CD4-positive, alpha-beta memory T cell (primary cell): ENCODE measurements around the gene TINCR. TPM values are rescaled to one million over a fixed set of nuclear protein-coding genes. Genes with fewer than 3 reads are reported as not detected.
A peak's percentile ranks its signal among the peaks of the same experiment; 100 is the strongest.

ENCODE experiments used
- CTCF ChIA-PET: fragments of 350-600 bp; sonication (Branson Sonifier 250); formaldehyde crosslinking; loops from one replicate; lab custom pipeline; 2021; ENCODE audit warnings: inconsistent platforms; ENCODE audit not compliant: partially characterized antibody; lab: Charles Lee
- POLR2A ChIA-PET: fragments of 350-600 bp; sonication (Branson Sonifier 250); formaldehyde crosslinking; loops from one replicate; lab custom pipeline; 2021; ENCODE audit not compliant: partially characterized antibody; lab: Charles Lee
- DNase-seq, 5 donors: peaks; one replicate each; pipeline versions ENCODE4 v3.0.0 to v3.0.0-alpha.2; 2020 to 2022; ENCODE audit warnings: mixed read lengths in 1 of 5
- H3K27ac ChIP-seq: one replicate; pipeline ENCODE4 v1.7.0; 2013; ENCODE audit warnings: low read depth, low read length
- H3K27me3 ChIP-seq: 2 replicates; pipeline ENCODE4 v1.7.0; 2013; ENCODE audit warnings: mild to moderate bottlenecking, low read length, moderate library complexity; ENCODE audit not compliant: insufficient read depth
- H3K36me3 ChIP-seq: 2 replicates; pipeline ENCODE4 v1.7.0; 2013; ENCODE audit warnings: mild to moderate bottlenecking, low read length, moderate library complexity; ENCODE audit not compliant: insufficient read depth
- H3K4me1 ChIP-seq: 2 replicates; pipeline ENCODE4 v1.7.0; 2013; ENCODE audit warnings: mild to moderate bottlenecking, low read length, moderate library complexity; ENCODE audit not compliant: insufficient read depth
- H3K4me3 ChIP-seq, 2 donors: one replicate each; pipeline ENCODE4 v1.7.0; 2013; ENCODE audit warnings: low read length in 2 of 2, mild to moderate bottlenecking in 1 of 2
- H3K9me3 ChIP-seq, 2 donors: one replicate each; pipeline ENCODE4 v1.7.0; 2013; ENCODE audit warnings: low read length in 2 of 2, control low read depth in 1 of 2; ENCODE audit not compliant: control insufficient read depth in 1 of 2
- H3K27ac Mint-ChIP-seq, 7 donors: one replicate each; pipeline ENCODE4 v1.8.0; 2020 to 2021; ENCODE audit warnings: mixed read lengths in 7 of 7, mild to moderate bottlenecking in 6 of 7, inconsistent platforms in 3 of 7, moderate library complexity in 3 of 7
- H3K27me3 Mint-ChIP-seq, 2 donors: one replicate each; pipeline ENCODE4 v1.8.0; 2020 to 2021; ENCODE audit warnings: mixed read lengths in 2 of 2
- H3K36me3 Mint-ChIP-seq, 2 donors: one replicate each; pipeline ENCODE4 v1.8.0; 2020 to 2021; ENCODE audit warnings: mixed read lengths in 2 of 2, inconsistent platforms in 1 of 2, mild to moderate bottlenecking in 1 of 2
- H3K4me1 Mint-ChIP-seq, 4 donors: one replicate each; pipeline ENCODE4 v1.8.0; 2020 to 2021; ENCODE audit warnings: mixed read lengths in 4 of 4, mild to moderate bottlenecking in 1 of 4
- H3K4me3 Mint-ChIP-seq, 8 donors: one replicate each; pipeline ENCODE4 v1.8.0; 2020 to 2021; ENCODE audit warnings: mixed read lengths in 8 of 8, mild to moderate bottlenecking in 7 of 8, moderate library complexity in 6 of 8, inconsistent platforms in 3 of 8
- H3K9me3 Mint-ChIP-seq, 8 donors: one replicate each; pipeline ENCODE4 v1.8.0; 2020 to 2021; ENCODE audit warnings: mixed read lengths in 8 of 8, mild to moderate bottlenecking in 5 of 8, inconsistent platforms in 3 of 8, moderate library complexity in 1 of 8
- intact Hi-C: fragments of 100-400 bp; cut with micrococcal nuclease; formaldehyde crosslinking; loops from one replicate; pipeline ENCODE4 v1.15.1; 2023
- polyA plus RNA-seq, 2 donors: library from polyadenylated mRNA; unstranded; fragments of 300-500 nt; fragmentation: Illumina TruSeq; gene quantifications; one replicate each; pipeline ENCODE4 v1.2.3, GENCODE V29; 2021
- total RNA-seq, 2 experiments: library from RNA; stranded (reverse); gene quantifications; one replicate each; pipeline ENCODE4 v1.2.3, GENCODE V29; 2021

TINCR gene
- total and polyA plus RNA-seq, 4 experiments from 2014 or later, result 0.20 to 1.4 (median 1.4) TPM; not detected in 1

GRCh38 chr19:5608291-5608690 is 40.5 kb upstream of the TINCR start:
- no peaks in the 10 kb centered on the region for H3K9me3 ChIP-seq
- H3K27ac ChIP-seq, result no peak overlapping the region
- no peaks in the 10 kb centered on the region for H3K4me1 ChIP-seq
- no peak for DNase-seq
- no peak overlapping the region for H3K4me3 Mint-ChIP-seq
- no peak overlapping the region for H3K4me3 ChIP-seq
- intact Hi-C loops, result no loop called here
- peak overlapping the region in 3 of 7 donors; percentile 14 to 81 (median 65) for H3K27ac Mint-ChIP-seq
- H3K9me3 Mint-ChIP-seq, result no peaks in the 10 kb centered on the region
- POLR2A ChIA-PET, result no interaction called here
- peaks cover 86% of the 10 kb centered on the region for H3K36me3 ChIP-seq
- H3K27me3 ChIP-seq, result no peaks in the 10 kb centered on the region
- H3K27me3 Mint-ChIP-seq, result no peaks in the 10 kb centered on the region
- H3K36me3 Mint-ChIP-seq, result peaks cover 78 to 82% of the 10 kb centered on the region in 2 donors
- peaks cover 16 to 27% (median 20%) of the 10 kb centered on the region in 4 donors for H3K4me1 Mint-ChIP-seq
- CTCF ChIA-PET, result no interaction called here

GRCh38 chr19:5607318-5608275 is 39.8 kb upstream of the TINCR start:
- CTCF ChIA-PET, result no interaction called here
- H3K27me3 Mint-ChIP-seq, result no peaks in the 10 kb centered on the region
- no peak overlapping the region for H3K27ac ChIP-seq

DNA sequence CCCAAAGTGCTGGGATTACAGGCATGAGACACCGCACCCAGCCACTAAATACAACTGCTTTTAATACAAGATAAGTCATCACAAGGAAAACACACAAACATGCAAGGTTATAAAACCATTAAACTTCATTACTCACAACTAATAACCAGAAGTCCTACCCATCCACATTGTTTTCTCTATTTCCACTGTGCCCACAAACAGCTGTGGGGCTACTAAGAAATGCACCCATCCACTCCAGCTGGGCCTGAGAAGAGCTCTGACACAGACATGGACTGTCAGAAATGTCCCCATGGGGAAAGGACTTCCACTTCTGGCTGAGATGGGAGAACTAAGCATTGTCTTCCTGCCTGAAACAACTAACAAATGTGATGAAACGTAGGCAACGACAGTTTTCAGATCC is 37.6 kb upstream of the TINCR start:
- Mint-ChIP-seq H3K4me3 (no peak overlapping the region), H3K9me3 (no peaks in the 10 kb centered on the region), H3K4me1 (peaks cover 12 to 30% (median 19%) of the 10 kb centered on the region in 4 donors), H3K36me3 (peaks cover 78 to 79% of the 10 kb centered on the region in 2 donors), H3K27ac (peak overlapping the region in 3 of 7 donors; percentile 6 to 53 (median 29)), H3K27me3 (no peaks in the 10 kb centered on the region)
- H3K4me1 ChIP-seq, result no peaks in the 10 kb centered on the region
- intact Hi-C loops, result no loop called here
- no peak overlapping the region for H3K27ac ChIP-seq
- H3K27me3 ChIP-seq, result no peaks in the 10 kb centered on the region
- H3K9me3 ChIP-seq, result no peaks in the 10 kb centered on the region
- CTCF ChIA-PET, result no interaction called here
- POLR2A ChIA-PET, result interaction anchor here (1.2 to 2.1 kb wide), 2 partner anchors 15 to 18 kb away, joined by 5 to 8 read pairs; partner anchors contain the start of genes SAFB and SAFB2
- no peak overlapping the region for H3K4me3 ChIP-seq
- DNase-seq, result no peak
- peaks cover 80% of the 10 kb centered on the region for H3K36me3 ChIP-seq

More at GRCh38 chr19:5607318-5608275, 39.8 kb upstream of the TINCR start:
- Mint-ChIP-seq H3K36me3 (peaks cover 75 to 79% of the 10 kb centered on the region in 2 donors), H3K4me1 (peaks cover 12 to 27% (median 18%) of the 10 kb centered on the region in 4 donors), H3K9me3 (no peaks in the 10 kb centered on the region), H3K27ac (peak overlapping the region in 3 of 7 donors; percentile 10 to 81 (median 42)), H3K4me3 (no peak overlapping the region)
- no peak for DNase-seq
- H3K36me3 ChIP-seq, result peaks cover 84% of the 10 kb centered on the region
- H3K4me3 ChIP-seq, result no peak overlapping the region
- no peaks in the 10 kb centered on the region for H3K9me3 ChIP-seq
- H3K27me3 ChIP-seq, result no peaks in the 10 kb centered on the region
- intact Hi-C loops, result no loop called here
- POLR2A ChIA-PET, result no interaction called here
- H3K4me1 ChIP-seq, result no peaks in the 10 kb centered on the region

GRCh38 chr19:5603626-5604025 is 35.9 kb upstream of the TINCR start:
- POLR2A ChIA-PET, result interaction anchor here (2.1 kb wide), 1 partner anchor 16 kb away, joined by 8 read pairs; no protein-coding TSS in a partner anchor
- Mint-ChIP-seq H3K27me3 (no peaks in the 10 kb centered on the region), H3K9me3 (no peaks in the 10 kb centered on the region), H3K36me3 (peaks cover 80 to 84% of the 10 kb centered on the region in 2 donors), H3K4me3 (no peak overlapping the region), H3K4me1 (peaks cover 12 to 30% (median 20%) of the 10 kb centered on the region in 4 donors), H3K27ac (peak overlapping the region in 1 of 7 donors; percentile 46)
- Histone ChIP-seq H3K4me1 (no peaks in the 10 kb centered on the region), H3K9me3 (no peaks in the 10 kb centered on the region), H3K36me3 (peaks cover 83% of the 10 kb centered on the region), H3K27me3 (no peaks in the 10 kb centered on the region), H3K27ac (no peak overlapping the region), H3K4me3 (no peak overlapping the region)
- intact Hi-C loops, result no loop called here
- CTCF ChIA-PET, result interaction anchor here (1.0 to 1.3 kb wide), 2 partner anchors 8 to 21 kb away, joined by 3 read pairs; no protein-coding TSS in a partner anchor
- no peak for DNase-seq

- no peak for DNase-seq
- Mint-ChIP-seq H3K36me3 (peaks cover 68 to 82% of the 10 kb centered on the region in 2 donors), H3K27ac (peak overlapping the region in 2 of 7 donors; percentile 24 to 68), H3K27me3 (no peaks in the 10 kb centered on the region), H3K9me3 (no peaks in the 10 kb centered on the region), H3K4me3 (no peak overlapping the region), H3K4me1 (peaks cover 2 to 15% (median 8%) of the 10 kb centered on the region in 4 donors)
- H3K4me3 ChIP-seq, result no peak overlapping the region
- H3K4me1 ChIP-seq, result no peaks in the 10 kb centered on the region
- ChIA-PET POLR2A (no interaction called here), CTCF (no interaction called here)
- peaks cover 85% of the 10 kb centered on the region for H3K36me3 ChIP-seq
- H3K9me3 ChIP-seq, result no peaks in the 10 kb centered on the region
- H3K27ac ChIP-seq, result no peak overlapping the region
- no peaks in the 10 kb centered on the region for H3K27me3 ChIP-seq
- intact Hi-C loops, result no loop called here
Observed at GRCh38 chr19:5600797-5601196, 33.0 kb upstream of the TINCR start.

- CTCF ChIA-PET, result interaction anchor here (1.2 kb wide), 1 partner anchor 8 kb away, joined by 3 read pairs; no protein-coding TSS in a partner anchor
- peaks cover 66 to 85% of the 10 kb centered on the region in 2 donors for H3K36me3 Mint-ChIP-seq
Observed at GRCh38 chr19:5595745-5596144, 28.0 kb upstream of the TINCR start.

GRCh38 chr19:5595129-5595528 is 27.4 kb upstream of the TINCR start:
- no peaks in the 10 kb centered on the region for H3K9me3 ChIP-seq
- H3K36me3 ChIP-seq, result peaks cover 97% of the 10 kb centered on the region
- peaks cover 0 to 4% (median 0%) of the 10 kb centered on the region in 8 donors for H3K9me3 Mint-ChIP-seq
- H3K27ac ChIP-seq, result no peak overlapping the region
- peaks cover 0 to 8% (median 3%) of the 10 kb centered on the region in 4 donors for H3K4me1 Mint-ChIP-seq
- POLR2A ChIA-PET, result no interaction called here
- DNase-seq, result no peak
- no peaks in the 10 kb centered on the region for H3K27me3 ChIP-seq
- peak overlapping the region in 1 of 7 donors; percentile 72 for H3K27ac Mint-ChIP-seq
- no peaks in the 10 kb centered on the region for H3K4me1 ChIP-seq
- H3K27me3 Mint-ChIP-seq, result no peaks in the 10 kb centered on the region
- CTCF ChIA-PET, result interaction anchor here (0.6 to 1.2 kb wide), 2 partner anchors 9 to 188 kb away, joined by 3 read pairs; no protein-coding TSS in a partner anchor
- intact Hi-C loops, result no loop called here
- H3K4me3 Mint-ChIP-seq, result peak overlapping the region in 1 of 8 donors; percentile 10
- no peak overlapping the region for H3K4me3 ChIP-seq
- H3K36me3 Mint-ChIP-seq, result peaks cover 60 to 83% of the 10 kb centered on the region in 2 donors

More at GRCh38 chr19:5595745-5596144, 28.0 kb upstream of the TINCR start:
- H3K27ac Mint-ChIP-seq, result peak overlapping the region in 1 of 7 donors; percentile 30
- H3K4me3 Mint-ChIP-seq, result no peak overlapping the region
- peaks cover 0 to 4% (median 0%) of the 10 kb centered on the region in 8 donors for H3K9me3 Mint-ChIP-seq
- Histone ChIP-seq H3K4me1 (no peaks in the 10 kb centered on the region), H3K27me3 (no peaks in the 10 kb centered on the region), H3K4me3 (no peak overlapping the region), H3K9me3 (no peaks in the 10 kb centered on the region), H3K36me3 (peaks cover 97% of the 10 kb centered on the region), H3K27ac (no peak overlapping the region)
- POLR2A ChIA-PET, result no interaction called here
- intact Hi-C loops, result no loop called here
- peaks cover 0 to 8% (median 3%) of the 10 kb centered on the region in 4 donors for H3K4me1 Mint-ChIP-seq
- H3K27me3 Mint-ChIP-seq, result no peaks in the 10 kb centered on the region
- DNase-seq, result no peak
